Jurkat, Clone E6-1 (cell line): ENCODE data around the gene CAP2.

ENCODE experiments used
- DNase-seq: peaks from one replicate; pipeline ENCODE4 v3.0.0-alpha.2; 2011; ENCODE audit warnings: low read depth, low spot score
- H3K4me3 ChIP-seq: 2 replicates; pipeline ENCODE4 v1.5.1; 2011; ENCODE audit warnings: mild to moderate bottlenecking, low read length, control low read depth, moderate library complexity

CAP2 gene

GRCh38 chr6:17591287-17591686, 197.9 kb downstream of the CAP2 start:
- DNase-seq = no peak
- no peak overlapping the region for H3K4me3 ChIP-seq

GRCh38 chr6:17593246-17593645, 199.9 kb downstream of the CAP2 start:
- H3K4me3 ChIP-seq = no peak overlapping the region
- no peak for DNase-seq

GRCh38 chr6:17596085-17596484, 202.7 kb downstream of the CAP2 start:
- no peak for DNase-seq

GRCh38 chr6:17599877-17600526, 206.6 kb downstream of the CAP2 start, which contains the start of gene FAM8A1:
TSS of gene FAM8A1 (plus strand) at chr6:17600302. CDS start at chr6:17600410, 108 bp downstream.
- H3K4me3 ChIP-seq = peak within 1 kb of the TSS; percentile 65
- peak; percentile 88 for DNase-seq

More at GRCh38 chr6:17596085-17596484, 202.7 kb downstream of the CAP2 start:
- no peak overlapping the region for H3K4me3 ChIP-seq

DNA sequence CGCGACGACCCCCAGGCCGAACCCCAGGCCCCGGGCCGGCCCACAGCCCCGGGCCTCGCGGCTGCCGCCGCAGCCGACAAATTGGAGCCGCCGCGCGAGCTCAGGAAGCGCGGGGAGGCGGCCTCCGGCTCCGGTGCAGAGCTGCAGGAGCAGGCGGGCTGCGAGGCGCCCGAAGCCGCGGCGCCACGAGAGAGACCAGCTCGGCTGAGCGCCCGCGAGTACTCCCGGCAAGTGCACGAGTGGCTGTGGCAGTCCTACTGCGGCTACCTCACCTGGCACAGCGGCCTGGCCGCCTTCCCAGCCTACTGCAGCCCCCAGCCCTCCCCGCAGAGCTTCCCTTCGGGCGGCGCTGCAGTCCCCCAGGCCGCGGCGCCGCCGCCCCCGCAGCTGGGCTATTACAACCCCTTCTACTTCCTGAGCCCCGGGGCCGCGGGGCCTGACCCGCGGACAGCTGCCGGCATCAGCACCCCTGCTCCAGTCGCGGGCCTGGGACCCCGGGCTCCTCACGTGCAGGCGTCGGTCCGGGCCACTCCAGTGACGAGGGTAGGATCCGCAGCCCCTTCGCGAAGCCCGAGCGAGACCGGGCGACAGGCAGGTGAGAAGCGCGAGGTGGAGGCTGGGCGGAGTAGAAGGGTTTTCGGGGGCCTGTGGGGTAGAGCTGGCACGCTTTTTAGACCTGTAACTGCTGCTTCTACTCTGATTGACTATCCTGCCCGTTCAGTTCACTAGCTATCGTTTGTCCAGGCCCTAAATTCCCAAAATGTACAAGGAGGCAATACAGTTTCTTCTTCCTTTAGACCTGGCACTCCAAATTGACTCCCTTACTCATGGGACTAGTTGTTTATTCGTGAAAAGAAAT, 207.4 kb downstream of the CAP2 start:
- peak overlapping the region; percentile 65 for H3K4me3 ChIP-seq
- DNase-seq = peak; percentile 18

DNA sequence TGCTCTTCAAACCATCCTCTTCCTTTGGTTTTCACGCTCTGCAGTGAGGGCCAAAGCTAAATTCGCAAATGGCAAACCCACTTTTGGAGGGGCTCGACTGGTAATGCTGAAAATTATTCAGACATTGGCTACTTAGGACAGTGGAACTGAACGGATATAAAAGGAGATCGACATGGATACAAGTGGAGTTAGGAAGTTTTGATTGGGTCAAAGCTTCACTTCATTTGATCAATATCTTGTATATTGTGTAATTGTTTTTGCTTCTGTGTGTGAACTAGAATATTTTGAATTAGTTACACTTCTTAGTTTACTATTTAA, 207.9 kb downstream of the CAP2 start:
- peak overlapping the region; percentile 65 for H3K4me3 ChIP-seq
- DNase-seq = no peak

DNA sequence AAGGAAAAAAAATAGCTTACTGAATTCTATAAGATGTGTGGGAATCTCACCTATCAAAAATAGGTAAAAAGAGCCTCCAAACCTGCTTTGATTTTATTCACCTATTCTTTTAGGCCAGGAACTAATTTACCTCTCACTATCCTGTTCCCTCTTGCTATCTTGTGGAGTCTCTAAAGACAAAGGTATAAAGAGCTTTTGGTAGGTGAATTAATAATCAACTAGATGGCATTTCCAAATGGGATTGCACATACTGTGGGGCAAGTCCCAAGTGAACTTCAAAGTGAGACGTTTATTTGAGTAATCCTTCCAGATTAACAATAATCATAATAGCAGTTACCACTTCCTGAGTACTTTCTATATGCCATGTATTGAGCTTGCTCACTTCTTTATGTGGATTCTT, 209.5 kb downstream of the CAP2 start:
- no peak overlapping the region for H3K4me3 ChIP-seq
- no peak for DNase-seq

GRCh38 chr6:17606606-17607005, 213.2 kb downstream of the CAP2 start:
- H3K4me3 ChIP-seq = no peak overlapping the region
- no peak for DNase-seq
